SU-DHL-6 (cell line): ENCODE measurements around the gene CCDC188.

ENCODE experiments used
- H2AFZ ChIP-seq: fragments of 200-600 bp; sonication (generic); 2 replicates; pipeline ENCODE4 v1.6.1; 2014; ENCODE audit warnings: low read depth, mild to moderate bottlenecking, moderate library complexity, mixed read lengths, antibody characterized with exemption, low read length; ENCODE audit not compliant: severe bottlenecking
- H3F3A ChIP-seq: fragments of 200-600 bp; shearing (Covaris generic); 2 replicates; pipeline ENCODE4 v1.6.0; 2016; ENCODE audit warnings: antibody characterized with exemption, mild to moderate bottlenecking; ENCODE audit not compliant: insufficient read depth
- H3K27ac ChIP-seq: fragments of 200-600 bp; sonication (generic); 2 replicates; pipeline ENCODE4 v1.5.1; 2016; ENCODE audit warnings: low read depth, mild to moderate bottlenecking, low read length, moderate library complexity, mixed read lengths
- H3K27me3 ChIP-seq: fragments of 200-600 bp; sonication (generic), shearing (Covaris generic); 2 replicates; pipeline ENCODE4 v1.6.0; 2014; ENCODE audit warnings: mild to moderate bottlenecking, low read length
- H3K36me3 ChIP-seq: fragments of 200-600 bp; sonication (generic); 2 replicates; pipeline ENCODE4 v1.6.1; 2014; ENCODE audit warnings: mild to moderate bottlenecking, low read length, mixed read lengths
- H3K4me2 ChIP-seq: fragments of 300-600, 200-600 bp; shearing (Covaris generic), sonication (generic); 2 replicates; pipeline ENCODE4 v1.6.0; 2014; ENCODE audit warnings: low read length, low read depth, mild to moderate bottlenecking; ENCODE audit not compliant: poor library complexity, severe bottlenecking
- H3K4me3 ChIP-seq: fragments of 200-600 bp; sonication (generic); 2 replicates; pipeline ENCODE4 v1.5.1; 2014; ENCODE audit warnings: antibody characterized with exemption, low read length, mild to moderate bottlenecking, mixed read lengths; ENCODE audit not compliant: insufficient read depth, poor library complexity, severe bottlenecking
- H3K79me2 ChIP-seq: fragments of 200-600 bp; sonication (generic); 2 replicates; pipeline ENCODE4 v1.6.1; 2014; ENCODE audit warnings: mild to moderate bottlenecking, low read length, moderate library complexity; ENCODE audit not compliant: insufficient read depth
- H3K9ac ChIP-seq: fragments of 200-600 bp; sonication (generic); 2 replicates; pipeline ENCODE4 v1.7.0; 2014; ENCODE audit warnings: mild to moderate bottlenecking, low read length
- H3K9me2 ChIP-seq: fragments of 200-600 bp; sonication (generic); replicated peaks from 2 replicates; pipeline ENCODE4 v1.6.1; 2014; ENCODE audit warnings: low read length; ENCODE audit not compliant: insufficient read depth
- H3K9me3 ChIP-seq: fragments of 200-600 bp; sonication (generic); 2 replicates; pipeline ENCODE4 v1.6.1; 2014; ENCODE audit warnings: low read length, mixed read lengths; ENCODE audit not compliant: insufficient read depth
- H4K20me1 ChIP-seq: fragments of 200-600 bp; sonication (generic); 2 replicates; pipeline ENCODE4 v1.6.1; 2014; ENCODE audit warnings: low read depth, mild to moderate bottlenecking, antibody characterized with exemption, low read length, moderate library complexity, mixed read lengths
- EZH2phosphoT487 ChIP-seq: fragments of 200-600 bp; sonication (generic), shearing (Covaris generic); conservative IDR thresholded peaks from 2 replicates; pipeline ENCODE4 v1.6.1; 2018; ENCODE audit warnings: mild to moderate bottlenecking, antibody characterized with exemption, low read length, moderate library complexity, mixed read lengths
- TF ChIP-seq, protein P1 (sequence below): fragments of 200-600 bp; sonication (generic); IDR thresholded peaks from one replicate; pipeline ENCODE4 v1.5.1; 2017; ENCODE audit warnings: antibody characterized with exemption, mild to moderate bottlenecking, low read length, moderate library complexity; ENCODE audit not compliant: insufficient read depth, poor library complexity, severe bottlenecking

Gene CCDC188

DNA sequence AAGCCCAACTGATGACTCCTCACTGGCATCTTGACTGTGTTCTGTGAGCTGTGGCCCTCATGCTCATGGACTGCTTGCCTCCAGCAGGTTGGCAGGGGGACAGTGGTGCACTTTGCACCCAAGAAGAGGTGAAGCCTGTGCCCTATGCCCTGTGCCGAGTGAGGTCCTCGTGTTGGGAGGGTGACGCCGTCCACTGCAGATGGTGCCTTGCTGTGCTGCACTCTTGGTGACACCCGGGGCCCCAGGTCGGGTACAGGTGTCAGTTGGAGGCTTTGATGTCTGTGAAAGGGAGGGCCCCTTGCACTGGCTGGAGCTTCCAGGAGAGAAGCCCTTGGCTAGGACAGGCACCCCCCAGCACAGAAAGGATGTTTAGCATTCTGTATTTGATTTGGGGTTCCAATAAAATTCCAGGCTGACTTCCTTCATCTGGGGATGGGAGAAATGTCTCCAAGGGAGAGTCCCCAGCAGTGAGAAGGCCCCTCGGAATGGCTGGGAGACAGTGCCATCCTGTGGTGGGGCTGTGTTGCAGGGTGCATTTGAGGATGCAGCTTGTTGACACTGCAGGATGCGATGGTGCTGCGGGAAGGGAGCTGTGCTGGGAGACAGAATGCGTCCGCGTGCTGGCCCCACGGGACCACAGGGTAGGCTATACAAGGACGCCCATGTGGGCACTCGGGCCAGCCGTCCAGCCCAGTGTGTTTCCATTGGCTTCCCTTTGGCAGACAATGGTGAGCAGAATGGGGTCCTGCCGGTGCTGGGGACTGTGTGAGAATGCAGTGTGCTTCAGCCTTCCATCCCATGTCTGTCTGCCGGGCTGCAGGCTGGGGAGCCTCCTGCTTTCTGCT, 21.7 kb downstream of the CCDC188 start:
- Histone ChIP-seq H3K36me3 (no peaks in the 10 kb centered on the region), H3K27ac (no peak overlapping the region)

DNA sequence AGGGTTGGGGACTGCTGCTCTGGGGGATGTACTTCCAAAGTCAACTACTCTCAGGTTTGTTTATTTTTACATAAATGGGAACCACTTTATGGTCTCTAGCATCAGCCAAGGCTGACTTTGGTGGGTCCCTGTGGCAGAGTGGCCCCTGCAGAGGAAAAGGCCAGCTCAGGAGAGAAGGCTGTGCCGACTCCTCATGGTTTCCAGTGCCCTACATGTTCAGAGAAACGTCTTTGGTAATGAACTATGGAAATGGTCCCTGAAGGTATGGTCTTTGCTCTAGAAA, 22.3 kb downstream of the CCDC188 start:
- no peak overlapping the region for H3K9ac ChIP-seq
- no peaks in the 10 kb centered on the region for H4K20me1 ChIP-seq
- H3F3A ChIP-seq: no peaks in the 10 kb centered on the region
- TF ChIP-seq EZH2phosphoT487: no peak
- TF ChIP-seq, protein P1, sequence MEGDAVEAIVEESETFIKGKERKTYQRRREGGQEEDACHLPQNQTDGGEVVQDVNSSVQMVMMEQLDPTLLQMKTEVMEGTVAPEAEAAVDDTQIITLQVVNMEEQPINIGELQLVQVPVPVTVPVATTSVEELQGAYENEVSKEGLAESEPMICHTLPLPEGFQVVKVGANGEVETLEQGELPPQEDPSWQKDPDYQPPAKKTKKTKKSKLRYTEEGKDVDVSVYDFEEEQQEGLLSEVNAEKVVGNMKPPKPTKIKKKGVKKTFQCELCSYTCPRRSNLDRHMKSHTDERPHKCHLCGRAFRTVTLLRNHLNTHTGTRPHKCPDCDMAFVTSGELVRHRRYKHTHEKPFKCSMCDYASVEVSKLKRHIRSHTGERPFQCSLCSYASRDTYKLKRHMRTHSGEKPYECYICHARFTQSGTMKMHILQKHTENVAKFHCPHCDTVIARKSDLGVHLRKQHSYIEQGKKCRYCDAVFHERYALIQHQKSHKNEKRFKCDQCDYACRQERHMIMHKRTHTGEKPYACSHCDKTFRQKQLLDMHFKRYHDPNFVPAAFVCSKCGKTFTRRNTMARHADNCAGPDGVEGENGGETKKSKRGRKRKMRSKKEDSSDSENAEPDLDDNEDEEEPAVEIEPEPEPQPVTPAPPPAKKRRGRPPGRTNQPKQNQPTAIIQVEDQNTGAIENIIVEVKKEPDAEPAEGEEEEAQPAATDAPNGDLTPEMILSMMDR: no peak
- no peak overlapping the region for H3K4me2 ChIP-seq
- no peaks in the 10 kb centered on the region for H3K36me3 ChIP-seq
- H3K4me3 ChIP-seq: no peak overlapping the region
- no peaks in the 10 kb centered on the region for H3K9me3 ChIP-seq
- H3K27ac ChIP-seq: no peak overlapping the region
- no peak overlapping the region for H2AFZ ChIP-seq
- no peaks in the 10 kb centered on the region for H3K79me2 ChIP-seq
- H3K27me3 ChIP-seq: no peaks in the 10 kb centered on the region
- H3K9me2 ChIP-seq: no peaks in the 10 kb centered on the region

More for the DNA sequence above, 21.7 kb downstream of the CCDC188 start:
- Histone ChIP-seq H3K4me3 (no peak overlapping the region), H3K9ac (no peak overlapping the region), H3K79me2 (no peaks in the 10 kb centered on the region), H4K20me1 (no peaks in the 10 kb centered on the region), H3K27me3 (no peaks in the 10 kb centered on the region), H3K9me3 (no peaks in the 10 kb centered on the region), H3K9me2 (no peaks in the 10 kb centered on the region), H3K4me2 (no peak overlapping the region), H2AFZ (no peak overlapping the region), H3F3A (no peaks in the 10 kb centered on the region)
- TF ChIP-seq, protein P1: no peak
- TF ChIP-seq EZH2phosphoT487: no peak

DNA sequence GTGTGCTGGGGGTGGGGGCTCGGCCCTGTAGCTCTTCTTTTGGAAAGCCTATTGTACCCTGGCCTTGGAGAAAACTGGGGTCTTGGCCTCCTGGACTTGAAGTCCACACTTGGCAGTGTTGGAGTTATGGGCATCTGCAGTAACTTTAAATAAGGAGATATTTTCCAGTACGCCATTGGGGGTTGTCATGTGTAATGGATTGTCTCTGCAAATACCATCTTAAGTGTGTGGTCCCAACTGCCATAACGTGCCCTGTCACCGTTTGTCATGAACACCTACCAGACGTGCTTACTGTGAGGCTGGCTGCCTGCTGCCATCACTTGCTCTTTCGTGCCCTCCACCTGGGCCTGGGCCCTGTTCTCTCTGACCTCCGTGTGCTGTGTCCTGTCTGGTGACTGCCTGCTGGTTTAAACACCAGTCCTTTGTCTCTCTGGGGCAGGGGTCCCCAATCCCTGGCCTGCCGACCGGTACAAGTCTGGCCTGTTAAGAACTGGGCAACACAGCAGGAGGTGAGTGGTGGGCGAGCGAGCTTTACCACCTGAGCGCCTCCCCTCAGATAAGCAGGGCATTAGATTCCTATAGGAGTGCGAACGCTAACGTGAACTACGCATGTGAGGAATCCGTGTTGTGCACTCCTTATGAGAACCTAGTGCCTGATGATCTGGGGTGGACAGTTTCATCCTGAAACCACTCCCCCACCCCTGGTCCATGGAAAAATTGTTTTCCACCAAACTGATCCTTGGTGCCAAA, 22.8 kb downstream of the CCDC188 start:
- Histone ChIP-seq H3K27ac (no peak overlapping the region), H3K36me3 (no peaks in the 10 kb centered on the region), H3K79me2 (no peaks in the 10 kb centered on the region), H4K20me1 (no peaks in the 10 kb centered on the region), H3K4me2 (no peak overlapping the region), H2AFZ (no peak overlapping the region), H3F3A (no peaks in the 10 kb centered on the region), H3K9me2 (no peaks in the 10 kb centered on the region), H3K4me3 (no peak overlapping the region), H3K9me3 (no peaks in the 10 kb centered on the region), H3K27me3 (no peaks in the 10 kb centered on the region), H3K9ac (no peak overlapping the region)
- TF ChIP-seq EZH2phosphoT487: no peak
- TF ChIP-seq, protein P1: no peak
